HEK293T (cell line): ENCODE results near the gene RRM1.

Source experiments
- ARNT ChIP-seq: fragments of 450-650 bp; IDR thresholded peaks from 2 replicates; pipeline ENCODE4 v1.6.1; 2017; ENCODE audit warnings: mild to moderate bottlenecking
- BHLHE40 ChIP-seq: fragments of 450-650 bp; IDR thresholded peaks from 2 replicates; pipeline ENCODE4 v1.6.1; 2016; ENCODE audit warnings: mild to moderate bottlenecking, moderate library complexity, borderline replicate concordance
- CTBP1 ChIP-seq: fragments of 450-650 bp; IDR thresholded peaks from 2 replicates; pipeline ENCODE4 v1.6.1; 2016; ENCODE audit warnings: borderline replicate concordance
- ELF4 ChIP-seq: fragments of 450-650 bp; IDR thresholded peaks from 2 replicates; pipeline ENCODE4 v1.6.1; 2017; ENCODE audit warnings: antibody characterized with exemption
- FOXA1 ChIP-seq: fragments of 450-650 bp; IDR thresholded peaks from 2 replicates; pipeline ENCODE4 v1.6.1; 2016; ENCODE audit warnings: mild to moderate bottlenecking
- FOXK2 ChIP-seq: fragments of 450-650 bp; IDR thresholded peaks from 2 replicates; pipeline ENCODE4 v1.6.1; 2016; ENCODE audit warnings: mild to moderate bottlenecking
- FOXM1 ChIP-seq: fragments of 450-650 bp; IDR thresholded peaks from 2 replicates; pipeline ENCODE4 v1.6.1; 2017; ENCODE audit warnings: mild to moderate bottlenecking, borderline replicate concordance
- HDGF ChIP-seq: fragments of 450-650 bp; IDR thresholded peaks from 2 replicates; pipeline ENCODE4 v1.6.1; 2017; ENCODE audit warnings: antibody characterized with exemption, borderline replicate concordance
- LEF1 ChIP-seq: fragments of 450-650 bp; IDR thresholded peaks from 2 replicates; pipeline ENCODE4 v1.6.1; 2017; ENCODE audit warnings: mild to moderate bottlenecking, borderline replicate concordance
- NFRKB ChIP-seq: fragments of 450-650 bp; IDR thresholded peaks from 2 replicates; pipeline ENCODE4 v1.6.1; 2016; ENCODE audit warnings: mild to moderate bottlenecking, moderate library complexity
- SP1 ChIP-seq: fragments of 450-650 bp; IDR thresholded peaks from 2 replicates; pipeline ENCODE4 v1.6.1; 2017
- SUZ12 ChIP-seq: fragments of 450-650 bp; IDR thresholded peaks from 2 replicates; pipeline ENCODE4 v1.6.1; 2016; ENCODE audit warnings: mild to moderate bottlenecking
- TARDBP ChIP-seq: fragments of 450-650 bp; IDR thresholded peaks from 2 replicates; pipeline ENCODE4 v1.6.1; 2016

- TF ChIP-seq SUZ12 (no peak), HDGF (no peak), LEF1 (no peak), BHLHE40 (no peak), FOXA1 (no peak), ELF4 (no peak), FOXM1 (no peak), SP1 (no peak), NFRKB (no peak), FOXK2 (no peak), CTBP1 (no peak), TARDBP (no peak), ARNT (no peak)
Measured at GRCh38 chr11:4187055-4187988, 92.7 kb downstream of the RRM1 start.
